Measurements from ENCODE around the gene OR2A14.
"Not testable (repeated sequence)": the region's sequence is repeated elsewhere in the genome, so short reads cannot be mapped to it uniquely, and the experiment has no call there.

The OR2A14 gene

GRCh38 chr7:144122876-144123275 is at the start of gene OR2A14:
OR2A14 (plus strand) TSS chr7:144123176; CDS start chr7:144129113, 5,937 bp downstream.
- DNase-seq, result no peak

GRCh38 chr7:144074374-144074773 is 48.6 kb upstream of the OR2A14 start:
- no peak for DNase-seq

- DNase-seq, result no peak
These were observed 37.0 kb upstream of the OR2A14 start, which contains the start of gene OR2A12 for GRCh38 chr7:144085978-144086377. OR2A12 (plus strand) TSS chr7:144086278; CDS start chr7:144095108, 8,830 bp downstream.

GRCh38 chr7:144086730-144087129 is 36.2 kb upstream of the OR2A14 start:
- DNase-seq, result no peak

GRCh38 chr7:144087230-144087629 is 35.7 kb upstream of the OR2A14 start:
- DNase-seq, result no peak

GRCh38 chr7:144090667-144091066 is 32.3 kb upstream of the OR2A14 start:
- no peak for DNase-seq

GRCh38 chr7:144098776-144099175 is 24.2 kb upstream of the OR2A14 start:
- DNase-seq, result no peak

GRCh38 chr7:144100607-144101006 is 22.4 kb upstream of the OR2A14 start:
- no peak for DNase-seq

GRCh38 chr7:144102041-144102440 is 20.9 kb upstream of the OR2A14 start:
- DNase-seq, result no peak

- DNase-seq, result no peak
These were observed 17.8 kb upstream of the OR2A14 start for GRCh38 chr7:144105211-144105610.

GRCh38 chr7:144109283-144109682 is 13.7 kb upstream of the OR2A14 start, which contains the start of gene OR2A2:
OR2A2 (plus strand) TSS chr7:144109583; CDS start chr7:144109583, 0 bp downstream.
- no peak for DNase-seq

GRCh38 chr7:144110272-144110671 is 12.7 kb upstream of the OR2A14 start:
- DNase-seq, result no peak

- DNase-seq, result no peak
These were observed 9.3 kb upstream of the OR2A14 start for GRCh38 chr7:144113651-144114050.

- DNase-seq, result no peak
These were observed 4.6 kb upstream of the OR2A14 start for GRCh38 chr7:144118341-144118740.

GRCh38 chr7:144127714-144128334 is 4.8 kb downstream of the OR2A14 start:
- DNase-seq, result peak; percentile 86

- DNase-seq, result not testable (repeated sequence)
These were observed 6.6 kb downstream of the OR2A14 start for GRCh38 chr7:144129601-144130000.

GRCh38 chr7:144130730-144131129 is 7.8 kb downstream of the OR2A14 start:
- DNase-seq, result no peak

GRCh38 chr7:144132262-144132661 is 9.3 kb downstream of the OR2A14 start:
- DNase-seq, result no peak

GRCh38 chr7:144133307-144133706 is 10.3 kb downstream of the OR2A14 start:
- no peak for DNase-seq

- no peak for DNase-seq
These were observed 11.1 kb downstream of the OR2A14 start for GRCh38 chr7:144134116-144134515.

- no peak for DNase-seq
These were observed 14.5 kb downstream of the OR2A14 start for GRCh38 chr7:144137501-144137900.

GRCh38 chr7:144142187-144142586 is 19.2 kb downstream of the OR2A14 start:
- DNase-seq, result no peak

- no peak for DNase-seq
These were observed 21.4 kb downstream of the OR2A14 start for GRCh38 chr7:144144426-144144825.

GRCh38 chr7:144148224-144148827 is 25.4 kb downstream of the OR2A14 start:
- no peak for DNase-seq

- no peak for DNase-seq
These were observed 35.9 kb downstream of the OR2A14 start for GRCh38 chr7:144158861-144159260.
